Activated naive CD4-positive, alpha-beta T cell treated with anti-CD3 and anti-CD28 coated beads, Interleukin-2, amount 10 ng/mL, durations not matched to agents 7 days and 5 days (primary cell): ENCODE data around the gene MX1.
"Not testable (repeated sequence)": the region's sequence is repeated elsewhere in the genome, so short reads cannot be mapped to it uniquely, and the experiment has no call there.

Source experiments
- CTCF ChIA-PET: fragments of 350-600 bp; sonication (Branson Sonifier 250); formaldehyde crosslinking; loops from one replicate; lab custom pipeline; 2021; ENCODE audit warnings: antibody characterized with exemption; lab: Charles Lee
- DNase-seq: peaks from one replicate; pipeline ENCODE4 v3.0.0-alpha.2; 2020
- H3K27ac Mint-ChIP-seq: one replicate; pipeline ENCODE4 v1.8.0; 2021; ENCODE audit warnings: mild to moderate bottlenecking, moderate library complexity, mixed read lengths
- H3K27me3 Mint-ChIP-seq: one replicate; pipeline ENCODE4 v1.8.0; 2021; ENCODE audit warnings: mild to moderate bottlenecking, mixed read lengths
- H3K36me3 Mint-ChIP-seq: one replicate; pipeline ENCODE4 v1.8.0; 2021; ENCODE audit warnings: mixed read lengths
- H3K4me1 Mint-ChIP-seq: one replicate; pipeline ENCODE4 v1.8.0; 2021; ENCODE audit warnings: mixed read lengths
- H3K4me3 Mint-ChIP-seq: one replicate; pipeline ENCODE4 v1.8.0; 2021; ENCODE audit warnings: mild to moderate bottlenecking, moderate library complexity, mixed read lengths
- H3K9me3 Mint-ChIP-seq: one replicate; pipeline ENCODE4 v1.8.0; 2021; ENCODE audit warnings: mixed read lengths

MX1 gene

DNA sequence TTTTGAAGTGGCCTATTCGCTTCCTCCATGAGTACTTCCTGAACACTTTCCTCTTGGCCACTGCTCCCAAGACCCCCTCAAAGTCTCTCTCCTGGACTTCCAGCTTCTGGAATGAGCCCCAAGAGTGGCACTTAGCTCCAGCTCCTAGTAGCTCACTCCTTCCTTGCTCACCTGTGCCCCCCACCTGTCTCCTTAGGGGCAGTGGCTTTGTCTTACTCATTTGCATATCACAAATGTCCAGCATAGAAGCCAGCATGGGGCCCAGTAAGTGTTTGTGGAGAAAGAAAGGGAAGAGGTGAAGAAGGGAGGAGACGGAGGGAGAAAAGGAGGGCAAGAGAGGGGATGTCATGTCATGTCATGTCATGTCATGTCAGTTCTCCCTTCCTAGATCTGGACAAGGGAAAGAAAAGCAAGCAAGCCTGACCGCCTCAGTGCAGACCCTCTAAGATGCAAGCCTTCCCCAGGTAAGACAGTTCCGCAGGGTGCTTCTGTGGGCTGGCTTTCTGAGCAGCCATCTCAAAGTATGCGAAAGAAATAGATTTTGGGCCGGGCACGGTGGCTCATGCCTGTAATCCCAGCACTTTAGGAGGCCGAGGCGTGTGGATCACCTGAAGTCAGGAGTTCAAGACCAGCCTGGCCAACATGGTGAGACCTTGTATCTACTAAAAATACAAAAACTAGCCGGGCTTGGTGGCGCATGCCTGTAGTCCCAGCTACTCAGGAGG, 6.9 kb upstream of the MX1 start:
- peak overlapping the region; percentile 23 for H3K4me3 Mint-ChIP-seq
- H3K9me3 Mint-ChIP-seq, result peaks cover 11% of the 10 kb centered on the region
- peaks cover 14% of the 10 kb centered on the region for H3K36me3 Mint-ChIP-seq
- no peak for DNase-seq
- H3K27ac Mint-ChIP-seq, result peak overlapping the region; percentile 67
- CTCF ChIA-PET, result interaction anchor here (1.2 kb wide), 1 partner anchor 136 kb away, joined by 4 read pairs; no protein-coding TSS in a partner anchor
- H3K27me3 Mint-ChIP-seq, result peaks cover 18% of the 10 kb centered on the region
- peaks cover 55% of the 10 kb centered on the region for H3K4me1 Mint-ChIP-seq

DNA sequence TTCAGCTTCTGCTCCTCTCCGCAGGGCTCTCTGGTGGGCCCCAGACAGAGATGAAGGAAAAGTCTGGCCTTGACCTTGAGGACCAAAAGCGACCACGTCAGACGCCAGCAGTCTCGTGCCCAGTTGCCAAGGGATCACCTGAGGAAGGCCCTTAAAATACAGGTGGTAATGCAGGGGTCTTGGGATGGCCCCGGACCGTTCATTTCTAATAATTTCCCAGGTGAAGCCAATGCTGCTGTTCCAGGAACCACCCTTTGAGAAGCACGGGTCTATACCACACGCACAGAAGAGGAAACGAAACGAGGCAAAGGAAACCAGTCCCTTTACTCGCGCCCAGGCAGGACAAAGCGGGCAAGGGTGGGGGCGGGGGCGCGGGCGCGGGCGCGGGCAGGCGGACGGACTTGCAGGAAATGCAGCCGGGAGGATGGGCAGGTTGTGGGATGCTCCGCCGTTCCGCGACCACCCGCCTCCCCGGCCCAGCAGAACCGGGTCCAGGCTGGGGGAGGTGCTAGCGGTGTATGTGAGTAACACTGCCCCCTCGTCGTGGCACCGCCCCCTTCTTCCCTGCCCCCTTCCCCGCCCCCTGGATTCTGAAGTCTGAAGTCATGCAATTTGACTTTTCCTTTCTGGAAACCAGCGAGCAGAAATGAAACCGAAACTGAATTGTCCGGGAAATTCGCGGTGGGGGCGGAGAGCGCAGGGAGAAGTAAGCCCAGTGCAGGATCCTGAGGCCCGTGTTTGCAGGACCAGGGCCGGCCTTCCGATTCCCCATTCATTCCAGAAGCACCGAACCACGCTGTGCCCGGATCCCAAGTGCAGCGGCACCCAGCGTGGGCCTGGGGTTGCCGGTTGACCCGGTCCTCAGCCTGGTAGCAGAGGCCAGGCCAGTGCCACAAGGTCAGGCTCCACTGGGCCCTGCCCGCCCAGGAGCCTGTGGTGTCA, 5.8 kb upstream of the MX1 start:
- Mint-ChIP-seq H3K4me3 (peak overlapping the region; percentile 81), H3K4me1 (peaks cover 65% of the 10 kb centered on the region), H3K27me3 (peaks cover 7% of the 10 kb centered on the region), H3K36me3 (peaks cover 13% of the 10 kb centered on the region), H3K9me3 (peaks cover 9% of the 10 kb centered on the region), H3K27ac (peak overlapping the region; percentile 88)
- CTCF ChIA-PET, result no interaction called here
- DNase-seq, result peak; percentile 72

DNA sequence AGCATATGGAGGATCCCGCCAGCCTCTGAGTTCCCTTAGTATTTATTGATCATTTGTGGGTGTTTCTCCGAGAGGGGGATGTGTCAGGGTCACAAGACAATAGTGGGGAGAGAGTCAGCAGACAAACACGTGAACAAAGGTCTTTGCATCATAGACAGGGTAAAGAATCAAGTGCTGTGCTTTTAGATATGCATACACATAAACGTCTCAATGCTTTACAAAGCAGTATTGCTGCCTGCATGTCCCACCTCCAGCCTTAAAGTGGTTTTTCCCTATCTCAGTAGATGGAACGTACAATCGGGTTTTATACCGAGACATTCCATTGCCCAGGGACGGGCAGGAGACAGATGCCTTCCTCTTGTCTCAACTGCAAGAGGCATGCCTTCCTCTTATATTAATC, 5.0 kb upstream of the MX1 start:
- H3K9me3 Mint-ChIP-seq, CTCF ChIA-PET, DNase-seq, H3K27me3 Mint-ChIP-seq: not testable (repeated sequence)
- Mint-ChIP-seq H3K27ac (peak overlapping the region; percentile 88), H3K36me3 (peaks cover 14% of the 10 kb centered on the region), H3K4me3 (peak overlapping the region; percentile 81), H3K4me1 (peaks cover 72% of the 10 kb centered on the region)

DNA sequence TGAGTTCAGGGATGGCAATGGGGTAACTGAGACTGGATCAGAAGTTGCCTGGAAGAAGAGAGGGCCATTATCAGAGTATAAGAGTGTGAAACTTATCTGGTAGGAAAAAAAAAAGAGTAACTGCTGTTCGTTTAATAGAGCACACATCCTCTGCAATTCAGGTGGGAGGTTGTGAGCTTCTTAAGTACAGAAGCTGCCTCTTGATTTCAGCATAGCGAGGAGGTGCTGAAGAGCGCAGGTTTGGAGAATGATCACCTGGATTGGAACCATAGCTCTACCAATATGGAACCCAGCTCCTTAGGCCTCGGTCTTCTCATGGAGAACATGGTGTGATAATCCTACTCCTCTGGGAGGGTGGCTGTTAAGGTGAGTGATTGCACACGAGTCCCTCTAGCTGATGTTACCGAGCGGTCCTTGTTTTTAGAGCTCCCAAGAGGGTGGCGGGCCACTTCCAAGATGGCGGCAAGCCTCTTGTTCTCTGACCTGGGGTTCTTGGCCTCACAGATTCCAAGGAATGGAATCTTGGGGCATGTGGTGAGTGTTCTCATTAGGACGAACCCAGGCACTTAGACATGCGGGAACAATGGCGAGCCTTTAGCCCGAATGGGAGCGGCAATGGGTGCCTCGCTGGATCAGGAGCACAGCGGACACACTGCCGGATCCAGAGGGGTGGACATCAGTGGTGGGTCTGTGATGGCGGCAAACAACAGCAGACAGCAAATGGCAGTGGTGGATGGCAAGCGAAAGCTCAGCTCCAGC, 3.3 kb upstream of the MX1 start:
- H3K9me3 Mint-ChIP-seq, result peaks cover 4% of the 10 kb centered on the region
- H3K27me3 Mint-ChIP-seq, result peaks cover 3% of the 10 kb centered on the region
- peaks cover 15% of the 10 kb centered on the region for H3K36me3 Mint-ChIP-seq
- peaks cover 83% of the 10 kb centered on the region for H3K4me1 Mint-ChIP-seq
- H3K4me3 Mint-ChIP-seq, result no peak overlapping the region
- CTCF ChIA-PET, result interaction anchor here (0.7 to 2.2 kb wide), 6 partner anchors 8 to 140 kb away, joined by 3 to 8 read pairs (median 5); no protein-coding TSS in a partner anchor
- peak overlapping the region; percentile 55 for H3K27ac Mint-ChIP-seq
- no peak for DNase-seq

DNA sequence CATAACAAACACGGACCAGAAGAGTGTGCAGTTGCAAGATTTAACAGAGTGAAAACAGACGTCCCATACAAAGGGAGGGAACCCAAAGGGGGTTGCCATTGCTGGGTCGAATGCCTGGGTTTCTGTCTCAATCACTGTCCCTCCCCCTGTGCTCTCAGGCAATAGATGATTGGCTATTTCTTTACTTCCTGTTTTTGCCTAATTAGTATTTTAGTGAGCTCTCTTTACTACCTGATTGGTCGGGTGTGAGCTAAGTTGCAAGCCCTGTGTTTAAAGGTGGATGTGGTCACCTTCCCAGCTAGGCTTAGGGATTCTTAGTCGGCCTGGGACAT, 2.8 kb upstream of the MX1 start:
- H3K36me3 Mint-ChIP-seq, result peaks cover 20% of the 10 kb centered on the region
- CTCF ChIA-PET, result interaction anchor here (0.7 to 2.2 kb wide), 6 partner anchors 9 to 140 kb away, joined by 3 to 8 read pairs (median 5); no protein-coding TSS in a partner anchor
- H3K27ac Mint-ChIP-seq, result peak overlapping the region; percentile 72
- not testable (repeated sequence) for DNase-seq, H3K9me3 Mint-ChIP-seq, H3K27me3 Mint-ChIP-seq, H3K4me3 Mint-ChIP-seq
- peaks cover 88% of the 10 kb centered on the region for H3K4me1 Mint-ChIP-seq

DNA sequence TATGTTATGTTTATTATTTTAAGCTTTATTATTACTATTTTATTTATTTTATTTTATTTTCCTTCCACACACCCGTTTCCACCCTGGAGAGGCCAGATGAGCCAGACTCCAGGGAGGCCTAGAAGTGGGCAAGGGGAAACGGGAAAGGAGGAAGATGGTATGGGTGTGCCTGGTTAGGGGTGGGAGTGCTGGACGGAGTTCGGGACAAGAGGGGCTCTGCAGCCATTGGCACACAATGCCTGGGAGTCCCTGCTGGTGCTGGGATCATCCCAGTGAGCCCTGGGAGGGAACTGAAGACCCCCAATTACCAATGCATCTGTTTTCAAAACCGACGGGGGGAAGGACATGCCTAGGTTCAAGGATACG, 468 bp upstream of the MX1 start:
- Mint-ChIP-seq H3K27ac (peak overlapping the region; percentile 98), H3K4me1 (peaks cover 89% of the 10 kb centered on the region)
- no peak for DNase-seq

DNA sequence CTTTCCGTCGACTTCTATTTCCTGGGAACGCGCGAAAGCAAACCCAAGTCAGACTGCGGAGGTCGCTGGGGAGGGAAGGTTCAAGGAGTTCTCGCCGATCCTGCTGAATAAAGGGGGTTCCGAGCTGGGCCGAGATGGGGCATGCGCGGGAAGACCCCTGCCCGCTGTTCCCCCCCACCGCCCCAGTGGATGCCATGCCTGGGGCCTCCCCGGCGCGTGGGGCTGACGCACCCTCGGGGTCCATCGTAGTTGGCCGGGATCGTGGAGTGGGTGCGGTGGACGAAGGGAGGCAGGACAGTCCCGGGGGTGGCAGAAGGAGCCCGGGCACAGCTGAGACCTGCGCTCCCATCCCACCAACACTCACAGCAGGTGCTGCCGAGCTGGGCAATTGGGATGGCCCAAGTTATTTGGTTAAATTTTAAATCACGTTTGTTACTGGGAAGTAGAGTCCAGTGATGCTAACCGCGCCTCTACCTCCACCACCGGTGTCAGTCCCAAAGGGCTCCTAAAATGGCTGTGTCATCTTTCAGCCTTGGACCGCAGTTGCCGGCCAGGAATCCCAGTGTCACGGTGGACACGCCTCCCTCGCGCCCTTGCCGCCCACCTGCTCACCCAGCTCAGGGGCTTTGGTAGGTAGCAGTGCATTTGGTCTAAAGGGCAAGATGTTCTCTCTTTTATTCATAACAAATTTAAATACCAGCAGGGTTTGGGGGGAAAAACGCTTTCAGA, 801 bp downstream of the MX1 start:
- CTCF ChIA-PET, result interaction anchor here (1.0 to 3.5 kb wide), 4 partner anchors 57 to 258 kb away, joined by 3 to 9 read pairs (median 4); partner anchors contain the start of gene MX2
- peaks cover 48% of the 10 kb centered on the region for H3K36me3 Mint-ChIP-seq
- peaks cover 3% of the 10 kb centered on the region for H3K27me3 Mint-ChIP-seq
- H3K4me1 Mint-ChIP-seq, result peaks cover 79% of the 10 kb centered on the region
- H3K4me3 Mint-ChIP-seq, result peak overlapping the region; percentile 95
- DNase-seq, result peak; percentile 42
- H3K9me3 Mint-ChIP-seq, result no peaks in the 10 kb centered on the region
- peak overlapping the region; percentile 98 for H3K27ac Mint-ChIP-seq

More for the DNA sequence above, 468 bp upstream of the MX1 start:
- H3K36me3 Mint-ChIP-seq, result peaks cover 39% of the 10 kb centered on the region
- H3K27me3 Mint-ChIP-seq, result peaks cover 3% of the 10 kb centered on the region
- H3K4me3 Mint-ChIP-seq, result peak overlapping the region; percentile 95
- H3K9me3 Mint-ChIP-seq, result no peaks in the 10 kb centered on the region
- CTCF ChIA-PET, result interaction anchor here (3.5 kb wide), 1 partner anchor 142 kb away, joined by 9 read pairs; no protein-coding TSS in a partner anchor

DNA sequence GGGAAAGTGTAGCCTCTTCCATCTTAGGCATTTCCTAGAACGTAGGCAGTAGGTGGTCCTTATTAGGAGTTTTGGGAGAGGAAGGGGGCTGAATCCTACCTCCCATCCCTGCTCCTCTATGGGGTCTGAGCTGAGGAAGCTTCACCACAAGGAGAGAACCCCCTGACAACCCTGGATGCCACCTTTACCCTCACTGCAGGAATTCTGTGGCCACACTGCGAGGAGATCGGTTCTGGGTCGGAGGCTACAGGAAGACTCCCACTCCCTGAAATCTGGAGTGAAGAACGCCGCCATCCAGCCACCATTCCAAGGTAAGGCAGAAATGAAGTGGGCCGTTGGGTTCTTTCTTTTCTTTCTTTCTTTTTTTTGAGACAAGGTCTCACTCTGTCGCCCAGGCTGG, 1.5 kb downstream of the MX1 start:
- DNase-seq, result no peak

DNA sequence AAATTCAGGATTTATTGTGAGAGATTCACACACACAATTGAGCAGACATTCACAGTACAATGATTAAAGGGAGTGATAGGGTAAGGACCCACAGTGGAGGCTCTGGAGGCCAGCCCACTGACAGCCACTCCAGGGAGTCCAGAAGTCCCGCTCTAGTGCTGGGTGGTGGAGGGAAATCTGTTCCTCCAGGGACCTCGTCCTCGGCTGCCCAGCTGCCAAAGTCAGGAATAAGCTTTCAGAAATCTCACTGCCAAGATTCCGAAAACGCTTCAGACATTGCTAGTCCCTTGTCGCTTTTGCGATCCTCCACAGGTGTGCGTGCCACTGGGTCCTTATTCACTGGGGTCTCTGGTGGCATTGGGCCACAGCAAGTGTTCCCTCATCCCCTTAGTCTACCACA, 2.3 kb downstream of the MX1 start:
- CTCF ChIA-PET, result interaction anchor here (3.5 kb wide), 1 partner anchor 145 kb away, joined by 9 read pairs; no protein-coding TSS in a partner anchor
- Mint-ChIP-seq H3K36me3 (peaks cover 60% of the 10 kb centered on the region), H3K4me1 (peaks cover 78% of the 10 kb centered on the region), H3K4me3 (peak overlapping the region; percentile 95), H3K9me3 (no peaks in the 10 kb centered on the region), H3K27me3 (peaks cover 3% of the 10 kb centered on the region), H3K27ac (peak overlapping the region; percentile 98)
- DNase-seq, result no peak

More for the DNA sequence above, 1.5 kb downstream of the MX1 start:
- Mint-ChIP-seq H3K27me3 (peaks cover 3% of the 10 kb centered on the region), H3K4me3 (peak overlapping the region; percentile 95), H3K9me3 (no peaks in the 10 kb centered on the region), H3K27ac (peak overlapping the region; percentile 98), H3K36me3 (peaks cover 53% of the 10 kb centered on the region), H3K4me1 (peaks cover 78% of the 10 kb centered on the region)
- CTCF ChIA-PET, result interaction anchor here (1.0 to 3.5 kb wide), 3 partner anchors 58 to 258 kb away, joined by 3 to 9 read pairs (median 4); no protein-coding TSS in a partner anchor

DNA sequence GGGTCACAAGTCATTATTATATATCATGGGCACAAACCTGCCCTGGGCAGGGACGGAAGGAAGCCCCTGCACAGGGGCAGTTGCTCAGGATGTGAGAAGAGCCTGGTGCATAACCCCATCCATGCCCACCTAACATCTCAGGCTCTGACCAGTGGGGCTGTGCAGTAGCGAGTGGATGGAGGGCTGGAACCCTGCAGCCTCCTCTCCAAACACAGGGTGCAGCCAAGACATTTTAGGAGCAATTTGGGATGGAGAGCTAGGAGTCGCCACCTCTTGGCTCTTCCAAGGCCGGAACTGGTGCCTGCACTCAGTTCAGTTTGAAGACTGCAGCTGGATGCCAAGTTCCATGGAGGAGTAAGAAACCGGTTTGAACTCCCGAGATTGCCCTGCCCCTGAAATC, 2.8 kb downstream of the MX1 start:
- Mint-ChIP-seq H3K9me3 (peaks cover 3% of the 10 kb centered on the region), H3K27me3 (peaks cover 3% of the 10 kb centered on the region), H3K36me3 (peaks cover 63% of the 10 kb centered on the region), H3K4me1 (peaks cover 75% of the 10 kb centered on the region), H3K4me3 (no peak overlapping the region), H3K27ac (peak overlapping the region; percentile 53)
- CTCF ChIA-PET, result interaction anchor here (0.8 to 1.8 kb wide), 3 partner anchors 15 to 146 kb away, joined by 3 to 6 read pairs (median 3); no protein-coding TSS in a partner anchor
- DNase-seq, result no peak

DNA sequence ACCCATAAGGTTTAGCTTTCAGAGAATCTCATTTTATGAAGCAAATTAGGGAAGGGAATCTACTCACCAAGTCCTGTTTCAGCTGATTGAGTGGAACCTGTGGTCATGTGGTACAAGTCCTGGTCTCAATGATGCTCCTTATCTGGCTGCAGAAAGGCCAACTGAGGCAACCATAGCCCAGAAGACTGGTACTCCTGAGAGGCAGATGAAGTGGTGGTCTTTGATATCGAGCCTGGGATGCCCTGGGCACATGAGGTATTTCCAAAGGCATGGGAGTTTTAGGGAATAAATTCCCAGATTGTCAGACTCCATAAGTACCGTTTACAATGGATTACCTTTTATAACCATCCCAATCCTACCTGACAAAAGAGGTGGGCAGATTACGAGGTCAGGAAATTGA, 3.3 kb downstream of the MX1 start:
- Mint-ChIP-seq H3K4me1 (peaks cover 70% of the 10 kb centered on the region), H3K4me3 (no peak overlapping the region), H3K36me3 (peaks cover 66% of the 10 kb centered on the region), H3K27ac (no peak overlapping the region), H3K27me3 (peaks cover 3% of the 10 kb centered on the region), H3K9me3 (peaks cover 4% of the 10 kb centered on the region)
- no peak for DNase-seq
- CTCF ChIA-PET, result interaction anchor here (0.8 to 1.8 kb wide), 3 partner anchors 15 to 147 kb away, joined by 3 to 6 read pairs (median 3); no protein-coding TSS in a partner anchor

DNA sequence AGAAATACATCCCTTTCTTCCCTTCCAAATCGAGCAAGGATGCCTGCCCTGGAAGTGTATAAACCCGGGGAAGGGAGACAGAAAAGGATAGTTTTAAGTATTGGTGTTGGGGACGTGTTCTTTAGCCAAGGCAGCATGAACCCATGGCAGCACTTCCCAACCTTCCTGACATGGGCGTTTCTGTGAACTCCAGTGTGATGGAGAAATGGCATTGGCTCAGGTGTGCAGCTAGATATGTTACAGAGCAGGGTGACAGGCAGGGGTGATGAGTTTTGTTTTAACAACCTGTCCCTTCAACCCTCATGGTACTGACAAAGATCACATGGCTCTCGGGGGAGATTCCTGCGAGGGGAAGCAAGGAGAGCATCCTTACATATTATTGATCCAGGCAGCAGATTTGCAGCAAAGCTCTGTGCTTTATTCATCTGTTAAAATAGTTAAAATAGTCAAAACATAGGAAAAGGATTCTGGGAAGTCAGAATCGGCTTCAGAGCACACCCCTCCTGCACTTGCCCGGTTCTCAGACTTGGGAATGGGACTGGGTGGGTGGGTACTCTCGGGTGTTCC, 4.0 kb downstream of the MX1 start:
- H3K27ac Mint-ChIP-seq, result peak overlapping the region; percentile 61
- H3K4me1 Mint-ChIP-seq, result peaks cover 70% of the 10 kb centered on the region
- peaks cover 71% of the 10 kb centered on the region for H3K36me3 Mint-ChIP-seq
- H3K4me3 Mint-ChIP-seq, result no peak overlapping the region
- CTCF ChIA-PET, result interaction anchor here (1.0 to 1.8 kb wide), 2 partner anchors 19 to 147 kb away, joined by 3 to 6 read pairs; no protein-coding TSS in a partner anchor
- H3K27me3 Mint-ChIP-seq, result peaks cover 3% of the 10 kb centered on the region
- no peak for DNase-seq
- peaks cover 11% of the 10 kb centered on the region for H3K9me3 Mint-ChIP-seq
